GM12878 (cell line): ENCODE results near the gene PSENEN. TPM values are rescaled to one million over a fixed set of nuclear protein-coding genes. Genes with fewer than 3 reads are reported as not detected.

Experiments
- ATAC-seq: fragments of 200-7000 bp; cut with Tn5 transposase; 3 replicates; pipeline ENCODE4 v1.9.1; 2020; ENCODE audit warnings: mild to moderate bottlenecking, moderate library complexity
- BruUV-seq: library from RNA; stranded (reverse); fragments of 400-500 nt; replicated peaks from 2 replicates; lab custom pipeline; 2021; lab: Mats Ljungman, UMichigan
- CTCF ChIA-PET: fragments of 300-600 bp; sonication (Branson Sonifier 250); formaldehyde crosslinking; extraction: SDS; loops from one replicate; lab custom pipeline; 2021; ENCODE audit warnings: inconsistent platforms; lab: Yijun Ruan, JAX
- POLR2A ChIA-PET: fragments of 350-600 bp; formaldehyde crosslinking; extraction: SDS; loops from one replicate; lab custom pipeline; 2021; ENCODE audit warnings: inconsistent platforms; lab: Charles Lee
- RAD21 ChIA-PET: fragments of 300-600 bp; sonication (Branson Sonifier 250); formaldehyde crosslinking; loops from one replicate; lab custom pipeline; 2023; ENCODE audit warnings: antibody characterized with exemption; ENCODE audit not compliant: unreplicated experiment; lab: Charles Lee
- SMC1A ChIA-PET: fragments of 300-600 bp; sonication (Branson Sonifier 250); formaldehyde crosslinking; loops from one replicate; lab custom pipeline; 2023; ENCODE audit not compliant: unreplicated experiment, uncharacterized antibody; lab: Charles Lee
- DNase-seq: peaks from one replicate; pipeline ENCODE4 v3.0.0-alpha.2; 2011; ENCODE audit warnings: low read depth, low spot score
- FAIRE-seq: peaks from 3 replicates; lab custom pipeline; 2011; peaks lifted over from hg19 to GRCh38; lab: Jason Lieb, UNC
- H2AFZ ChIP-seq: 2 replicates; pipeline ENCODE4 v1.6.0; 2011; ENCODE audit warnings: low read depth, low read length, control low read depth; ENCODE audit not compliant: control insufficient read depth
- H3K27ac ChIP-seq: 2 replicates; pipeline ENCODE4 v1.5.1; 2011; ENCODE audit warnings: control low read depth; ENCODE audit not compliant: control insufficient read depth, insufficient read depth
- H3K27me3 ChIP-seq, 2 experiments: replicated peaks in 1 of 2; 2 replicates each; pipeline versions ENCODE4 v1.6.0 to v1.6.1; 2011; ENCODE audit warnings: low read length in 1 of 2; ENCODE audit not compliant: control insufficient read depth in 2 of 2, insufficient read depth in 2 of 2
- H3K36me3 ChIP-seq, 2 experiments: 2 replicates each; pipeline ENCODE4 v1.5.1; 2011; ENCODE audit warnings: low read length in 1 of 2; ENCODE audit not compliant: control insufficient read depth in 2 of 2, insufficient read depth in 2 of 2
- H3K4me1 ChIP-seq: 2 replicates; pipeline ENCODE4 v1.6.1; 2011; ENCODE audit warnings: mild to moderate bottlenecking, low read length, moderate library complexity, mixed read lengths; ENCODE audit not compliant: control insufficient read depth, insufficient read depth
- H3K4me2 ChIP-seq: 2 replicates; pipeline ENCODE4 v1.6.0; 2011; ENCODE audit warnings: control low read depth; ENCODE audit not compliant: control insufficient read depth, insufficient read depth
- H3K4me3 ChIP-seq: fragments of 200-600 bp; sonication (generic); 2 replicates; pipeline ENCODE4 v1.5.1; 2016
- H3K79me2 ChIP-seq: 2 replicates; pipeline ENCODE4 v1.6.0; 2011; ENCODE audit warnings: low read length; ENCODE audit not compliant: control insufficient read depth, insufficient read depth
- H3K9ac ChIP-seq: 2 replicates; pipeline ENCODE4 v1.8.0; 2011; ENCODE audit warnings: low read length, control low read depth, mixed read lengths; ENCODE audit not compliant: control insufficient read depth, insufficient read depth
- H3K9me3 ChIP-seq: replicated peaks from 3 replicates; pipeline ENCODE4 v1.5.1; 2011; ENCODE audit warnings: mild to moderate bottlenecking, low read length; ENCODE audit not compliant: control insufficient read depth, insufficient read depth
- H4K20me1 ChIP-seq: 2 replicates; pipeline ENCODE4 v1.6.0; 2011; ENCODE audit not compliant: control insufficient read depth, insufficient read depth
- BACH1 ChIP-seq: fragments of 450-650 bp; IDR thresholded peaks from 2 replicates; pipeline ENCODE4 v1.6.1; 2017; ENCODE audit warnings: mild to moderate bottlenecking, borderline replicate concordance
- CREB1 ChIP-seq: IDR thresholded peaks from 2 replicates; pipeline ENCODE4 v1.6.1; 2012; ENCODE audit warnings: low read depth, mild to moderate bottlenecking, inconsistent platforms
- DPF2 ChIP-seq: fragments of 450-650 bp; IDR thresholded peaks from 2 replicates; pipeline ENCODE4 v1.6.1; 2017; ENCODE audit warnings: mild to moderate bottlenecking
- EGR1 ChIP-seq, 2 experiments: IDR thresholded peaks; 1 replicate in 1 of 2; 2 replicates in 1 of 2; pipeline ENCODE4 v1.6.1; 2011 to 2012; ENCODE audit warnings: low read depth in 2 of 2, low read length in 2 of 2, borderline replicate concordance in 1 of 2, mild to moderate bottlenecking in 1 of 2, moderate library complexity in 1 of 2
- GATAD2B ChIP-seq: fragments of 450-650 bp; conservative IDR thresholded peaks from 2 replicates; pipeline ENCODE4 v1.6.1; 2017; ENCODE audit warnings: low read depth, mild to moderate bottlenecking, moderate library complexity
- HDGF ChIP-seq: fragments of 450-650 bp; IDR thresholded peaks from 2 replicates; pipeline ENCODE4 v1.6.1; 2016; ENCODE audit warnings: antibody characterized with exemption
- LARP7 ChIP-seq: fragments of 450-650 bp; IDR thresholded peaks from 2 replicates; pipeline ENCODE4 v1.6.1; 2017; ENCODE audit warnings: mild to moderate bottlenecking
- NBN ChIP-seq: fragments of 450-650 bp; IDR thresholded peaks from 2 replicates; pipeline ENCODE4 v1.6.1; 2016
- POLR2A ChIP-seq: IDR thresholded peaks from 2 replicates; pipeline ENCODE4 v1.6.1; 2011; ENCODE audit warnings: low read depth, mild to moderate bottlenecking, low read length
- RB1 ChIP-seq: fragments of 450-650 bp; formaldehyde crosslinking; IDR thresholded peaks from 2 replicates; pipeline ENCODE4 v1.6.1; 2017; ENCODE audit warnings: mild to moderate bottlenecking, borderline replicate concordance
- WGBS: methylation state at CpG from one replicate; pipeline ENCODE4 v1.1.6; 2016; ENCODE audit warnings: low lambda C conversion rate; ENCODE audit not compliant: insufficient replicate concordance, insufficient coverage; ENCODE audit errors: missing lambda C conversion rate; 5-methylcytosine and 5-hydroxymethylcytosine counted together
- in situ Hi-C: fragments of 300-500 bp; cut with MboI; formaldehyde crosslinking; loops from 9 replicates; pipeline ENCODE4 v1.14.3; 2018; ENCODE audit warnings: mixed read lengths
- intact Hi-C: fragments of 100-400 bp; cut with micrococcal nuclease; formaldehyde crosslinking; loops from one replicate; pipeline ENCODE4 v1.14.2; 2022; ENCODE audit not compliant: unreplicated experiment
- polyA plus RNA-seq, 11 experiments: library from polyadenylated mRNA; depleted of rRNA in 4 of 11; unstranded in 6 of 11; stranded (reverse) in 5 of 11; fragments of >200 nt; fragmentation: Nextera tagmentation in 4 of 11; fragmentation: Illumina TruSeq in 1 of 11; extraction: Ambion mirVana in 4 of 11; extraction: Trizol in 1 of 11; gene quantifications; 1 replicate in 1 of 11; 2 replicates in 10 of 11; pipeline versions ENCODE4 v1.2.1 to v1.2.3, GENCODE V29; 2011 to 2016; ENCODE audit warnings: inconsistent platforms in 2 of 11, missing spikeins in 2 of 11, low read depth in 1 of 11
- total RNA-seq, 4 experiments: library from RNA; depleted of rRNA in 3 of 4; stranded (reverse); fragments of >200 nt in 3 of 4; fragmentation: Illumina TruSeq in 1 of 4; extraction: Trizol in 1 of 4; gene quantifications; 2 replicates each; pipeline versions ENCODE4 v1.2.1 to v1.2.3, GENCODE V29; 2013 to 2021
- TF ChIP-seq, protein P1 (sequence below): fragments of 450-650 bp; IDR thresholded peaks from 2 replicates; pipeline ENCODE4 v1.6.1; 2018; ENCODE audit warnings: mild to moderate bottlenecking, low read depth, moderate library complexity; ENCODE audit not compliant: partially characterized antibody
- TF ChIP-seq, protein P2 (sequence below): IDR thresholded peaks from 2 replicates; pipeline ENCODE4 v1.6.1; 2012; ENCODE audit warnings: low read depth, low read length, improper control_type of control experiment
- TF ChIP-seq, protein P3 (sequence below): fragments of 450-650 bp; IDR thresholded peaks from 2 replicates; pipeline ENCODE4 v1.6.1; 2017; ENCODE audit warnings: mild to moderate bottlenecking

Gene PSENEN
- total and polyA plus RNA-seq, 10 of the 15 experiments (the other 5 are each of a cell fraction or from before 2014, with no cell fraction given): 14.4 to 178 (median 43.5) TPM

DNA sequence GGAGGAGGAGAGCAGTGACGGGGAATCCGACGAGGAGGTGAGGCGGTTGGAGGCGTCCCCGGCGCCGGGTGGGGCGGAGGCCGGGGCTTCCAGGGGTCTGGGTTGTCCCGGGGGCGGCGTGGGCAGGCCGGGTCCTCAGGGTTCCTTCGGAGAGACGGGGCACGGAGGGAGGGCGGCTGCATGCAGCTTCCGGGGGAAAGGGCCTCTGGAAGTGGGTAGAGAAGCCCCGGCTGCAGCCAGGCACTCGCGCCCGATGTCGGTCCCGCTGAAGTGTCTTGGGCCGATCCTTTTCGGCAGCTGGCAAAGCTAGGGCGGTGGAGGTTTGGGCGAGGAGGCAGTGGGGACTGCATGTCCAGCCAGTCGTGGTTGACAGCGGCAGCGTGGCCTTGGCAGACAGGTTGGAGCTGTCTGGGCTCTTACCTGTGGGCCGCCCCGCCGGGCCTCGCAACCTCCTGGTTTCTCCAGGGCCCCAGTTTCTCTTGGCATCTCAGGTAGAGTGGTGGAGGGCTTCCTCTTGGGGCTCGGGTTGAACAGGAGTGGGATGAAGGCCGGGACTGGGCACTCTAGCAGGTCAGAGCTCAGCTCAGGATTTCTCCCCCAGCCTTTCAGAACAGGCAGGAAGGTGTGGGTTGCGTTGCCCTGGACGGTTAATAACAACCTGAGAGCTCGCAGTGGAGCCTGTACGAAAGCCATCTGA, 27.0 kb upstream of the PSENEN start:
- ATAC-seq (no peak), DNase-seq (no peak), FAIRE-seq (no peak)
- peak overlapping the region; percentile 72 for H3K27ac ChIP-seq
- H2AFZ ChIP-seq: no peak overlapping the region
- H4K20me1 ChIP-seq: no peaks in the 10 kb centered on the region
- CTCF ChIA-PET: interaction anchor here (0.6 to 1.5 kb wide), 5 partner anchors 16 to 58 kb away, joined by 3 to 8 read pairs (median 3); no protein-coding TSS in a partner anchor
- BruUV-seq: no TSS peak
- in situ Hi-C loops (no loop called here), intact Hi-C loops (no loop called here)
- H3K9me3 ChIP-seq: no peaks in the 10 kb centered on the region
- H3K79me2 ChIP-seq: peaks cover 55% of the 10 kb centered on the region
- POLR2A ChIA-PET: interaction anchor here (0.6 to 1.8 kb wide), 11 partner anchors 9 to 62 kb away, joined by 3 to 12 read pairs (median 5); partner anchors contain the start of genes IGFLR1, LIN37, PSENEN and U2AF1L4
- SMC1A ChIA-PET: interaction anchor here (0.9 to 1.5 kb wide), 9 partner anchors 17 to 70 kb away, joined by 3 to 8 read pairs (median 4); partner anchors contain the start of genes COX6B1, LIN37, PSENEN and U2AF1L4
- peak overlapping the region; percentile 83 for H3K9ac ChIP-seq
- peaks cover 25% of the 10 kb centered on the region for H3K4me1 ChIP-seq
- H3K4me2 ChIP-seq: peak overlapping the region; percentile 97
- H3K4me3 ChIP-seq: peak overlapping the region; percentile 97
- 0 out of 2 replicates have a peak, but pooled peaks have one; percentile 31 for TF ChIP-seq NBN
- TF ChIP-seq POLR2A: peak; percentile 66
- 0 out of 2 replicates have a peak, but pooled peaks have one; percentile 11 for TF ChIP-seq CREB1
- TF ChIP-seq, protein P1, sequence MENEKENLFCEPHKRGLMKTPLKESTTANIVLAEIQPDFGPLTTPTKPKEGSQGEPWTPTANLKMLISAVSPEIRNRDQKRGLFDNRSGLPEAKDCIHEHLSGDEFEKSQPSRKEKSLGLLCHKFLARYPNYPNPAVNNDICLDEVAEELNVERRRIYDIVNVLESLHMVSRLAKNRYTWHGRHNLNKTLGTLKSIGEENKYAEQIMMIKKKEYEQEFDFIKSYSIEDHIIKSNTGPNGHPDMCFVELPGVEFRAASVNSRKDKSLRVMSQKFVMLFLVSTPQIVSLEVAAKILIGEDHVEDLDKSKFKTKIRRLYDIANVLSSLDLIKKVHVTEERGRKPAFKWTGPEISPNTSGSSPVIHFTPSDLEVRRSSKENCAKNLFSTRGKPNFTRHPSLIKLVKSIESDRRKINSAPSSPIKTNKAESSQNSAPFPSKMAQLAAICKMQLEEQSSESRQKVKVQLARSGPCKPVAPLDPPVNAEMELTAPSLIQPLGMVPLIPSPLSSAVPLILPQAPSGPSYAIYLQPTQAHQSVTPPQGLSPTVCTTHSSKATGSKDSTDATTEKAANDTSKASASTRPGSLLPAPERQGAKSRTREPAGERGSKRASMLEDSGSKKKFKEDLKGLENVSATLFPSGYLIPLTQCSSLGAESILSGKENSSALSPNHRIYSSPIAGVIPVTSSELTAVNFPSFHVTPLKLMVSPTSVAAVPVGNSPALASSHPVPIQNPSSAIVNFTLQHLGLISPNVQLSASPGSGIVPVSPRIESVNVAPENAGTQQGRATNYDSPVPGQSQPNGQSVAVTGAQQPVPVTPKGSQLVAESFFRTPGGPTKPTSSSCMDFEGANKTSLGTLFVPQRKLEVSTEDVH: no peak
- TF ChIP-seq, protein P2, sequence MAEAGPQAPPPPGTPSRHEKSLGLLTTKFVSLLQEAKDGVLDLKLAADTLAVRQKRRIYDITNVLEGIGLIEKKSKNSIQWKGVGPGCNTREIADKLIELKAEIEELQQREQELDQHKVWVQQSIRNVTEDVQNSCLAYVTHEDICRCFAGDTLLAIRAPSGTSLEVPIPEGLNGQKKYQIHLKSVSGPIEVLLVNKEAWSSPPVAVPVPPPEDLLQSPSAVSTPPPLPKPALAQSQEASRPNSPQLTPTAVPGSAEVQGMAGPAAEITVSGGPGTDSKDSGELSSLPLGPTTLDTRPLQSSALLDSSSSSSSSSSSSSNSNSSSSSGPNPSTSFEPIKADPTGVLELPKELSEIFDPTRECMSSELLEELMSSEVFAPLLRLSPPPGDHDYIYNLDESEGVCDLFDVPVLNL: no peak
- peak; percentile 22; the same call in 1 of the 2 replicates for TF ChIP-seq BACH1
- TF ChIP-seq GATAD2B: no peak
- TF ChIP-seq HDGF: peak; percentile 25; the same call in 1 of the 2 replicates
- TF ChIP-seq, protein P3, sequence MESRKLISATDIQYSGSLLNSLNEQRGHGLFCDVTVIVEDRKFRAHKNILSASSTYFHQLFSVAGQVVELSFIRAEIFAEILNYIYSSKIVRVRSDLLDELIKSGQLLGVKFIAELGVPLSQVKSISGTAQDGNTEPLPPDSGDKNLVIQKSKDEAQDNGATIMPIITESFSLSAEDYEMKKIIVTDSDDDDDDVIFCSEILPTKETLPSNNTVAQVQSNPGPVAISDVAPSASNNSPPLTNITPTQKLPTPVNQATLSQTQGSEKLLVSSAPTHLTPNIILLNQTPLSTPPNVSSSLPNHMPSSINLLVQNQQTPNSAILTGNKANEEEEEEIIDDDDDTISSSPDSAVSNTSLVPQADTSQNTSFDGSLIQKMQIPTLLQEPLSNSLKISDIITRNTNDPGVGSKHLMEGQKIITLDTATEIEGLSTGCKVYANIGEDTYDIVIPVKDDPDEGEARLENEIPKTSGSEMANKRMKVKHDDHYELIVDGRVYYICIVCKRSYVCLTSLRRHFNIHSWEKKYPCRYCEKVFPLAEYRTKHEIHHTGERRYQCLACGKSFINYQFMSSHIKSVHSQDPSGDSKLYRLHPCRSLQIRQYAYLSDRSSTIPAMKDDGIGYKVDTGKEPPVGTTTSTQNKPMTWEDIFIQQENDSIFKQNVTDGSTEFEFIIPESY: no peak
- no peak for TF ChIP-seq RB1
- TF ChIP-seq LARP7: peak; percentile 61
- peak in 1 of 2 experiments; percentile 32; a peak in 1 of 3 replicates for TF ChIP-seq EGR1 (IDR thresholded peaks at IDR 0.05; ENCODE audit: borderline replicate concordance in 1 of 2, low read depth in 2 of 2, low read length in 2 of 2)
- peak; percentile 29; the same call in 1 of the 2 replicates for TF ChIP-seq DPF2
- H3K27me3 ChIP-seq: no peaks in the 10 kb centered on the region
- under 1% methylated on average over 27 of the region's 42 CpGs for WGBS
- peaks cover 5 to 15% of the 10 kb centered on the region in 2 experiments for H3K36me3 ChIP-seq
- RAD21 ChIA-PET: interaction anchor here (0.9 to 1.6 kb wide), 10 partner anchors 16 to 213 kb away, joined by 3 to 10 read pairs (median 6); partner anchors contain the start of genes COX6B1, IGFLR1, LIN37 and PSENEN
